ENCODE results near the gene TOR4A.
A peak's percentile ranks its signal among the peaks of the same experiment; 100 is the strongest.

Gene TOR4A

DNA sequence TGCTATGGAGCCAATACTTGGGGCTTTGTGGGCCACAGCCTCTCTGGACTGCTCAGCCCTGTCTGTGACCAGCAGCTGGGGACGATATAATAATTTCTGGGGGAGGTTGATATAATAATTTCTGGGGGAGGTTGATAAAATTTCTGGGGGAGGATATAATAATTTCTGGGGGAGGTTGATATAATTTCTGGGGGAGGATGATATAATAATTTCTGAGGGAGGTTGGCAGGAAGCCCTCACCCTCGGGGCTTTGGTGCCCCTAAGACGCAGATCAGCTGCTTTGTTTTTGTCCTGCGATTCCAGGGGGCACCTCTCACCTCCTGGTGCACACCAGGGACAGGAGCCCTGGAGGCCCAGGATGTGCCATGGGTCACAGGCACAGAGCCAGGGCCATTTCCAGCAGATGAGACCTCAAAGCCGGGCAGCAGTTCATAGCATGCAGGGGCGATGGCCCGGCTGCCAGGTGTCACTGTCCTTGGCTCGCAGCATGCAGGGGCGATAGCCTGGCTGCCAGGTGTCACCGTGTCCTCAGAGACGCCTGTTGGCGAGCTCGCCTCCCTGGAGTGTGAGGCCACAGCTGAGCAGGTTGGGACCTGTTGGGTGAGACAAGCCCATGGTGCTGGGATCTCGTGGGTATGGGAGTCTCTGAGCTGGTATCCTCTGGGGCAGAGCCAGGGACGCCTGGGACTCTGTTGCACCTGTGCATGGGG is 3.8 kb upstream of the TOR4A start:
- DNase-seq: no peak

DNA sequence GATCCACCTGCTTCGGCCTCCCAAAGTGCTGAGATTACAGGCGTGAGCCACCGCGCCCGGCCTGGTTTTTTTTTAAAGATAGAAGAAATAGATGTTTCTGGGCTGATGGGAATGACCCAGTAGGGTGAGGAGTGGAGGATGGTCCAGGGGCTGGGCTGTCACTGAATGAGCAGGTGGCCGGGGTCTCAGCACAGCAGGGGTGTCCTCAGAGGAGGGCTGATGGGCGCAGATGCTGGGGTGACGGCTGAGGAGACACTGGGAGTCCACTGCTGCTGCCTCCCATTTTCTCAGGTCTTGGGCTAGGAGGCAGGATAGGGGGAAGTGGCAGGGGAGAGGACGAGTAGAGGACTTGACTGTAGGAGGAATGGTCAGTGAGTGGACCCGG is 2.3 kb upstream of the TOR4A start:
- DNase-seq: no peak

DNA sequence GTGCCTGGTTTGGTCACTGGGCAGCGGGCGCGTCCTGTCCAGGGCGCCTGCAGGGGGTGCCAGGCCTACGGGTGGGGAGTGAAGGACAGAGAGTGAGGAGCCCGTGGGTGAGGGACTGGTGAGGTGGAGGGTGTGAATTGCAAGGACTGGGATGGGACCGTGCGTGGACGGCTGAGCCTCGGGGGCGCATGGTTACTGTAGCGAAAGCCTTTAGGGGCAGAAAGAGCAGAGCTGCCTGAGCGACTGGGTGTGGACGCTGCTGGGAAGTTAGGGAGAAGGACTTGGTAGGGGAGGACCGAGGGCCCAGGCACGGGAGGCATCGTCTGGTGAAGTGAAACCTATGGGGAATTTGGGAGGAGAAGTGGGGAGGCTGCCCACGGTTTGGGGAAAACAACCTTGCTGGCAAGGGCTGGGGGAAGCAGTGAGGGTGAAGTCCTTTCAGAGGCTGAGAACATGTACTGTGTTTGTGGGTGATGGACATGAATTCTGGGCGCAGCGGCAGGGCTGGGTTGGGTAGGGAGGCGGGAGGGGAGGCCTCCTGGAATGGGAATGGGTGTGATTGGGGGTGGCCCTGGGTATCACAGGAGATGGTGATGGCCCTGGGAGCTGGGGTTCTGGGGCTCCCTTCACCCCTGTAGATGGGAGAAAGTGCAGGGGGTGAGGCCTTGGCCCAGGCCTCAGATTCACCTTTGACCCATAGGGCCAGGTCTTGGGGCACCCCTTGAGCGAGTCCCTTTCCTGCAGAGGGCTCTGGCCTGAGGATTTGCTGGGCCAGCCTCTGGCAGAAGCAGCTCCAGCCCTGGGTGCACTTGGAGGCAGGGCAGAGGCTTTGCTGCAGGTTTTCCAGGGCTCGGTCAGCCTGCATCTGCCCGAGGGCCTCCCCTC is 1.7 kb upstream of the TOR4A start:
- no peak for DNase-seq

DNA sequence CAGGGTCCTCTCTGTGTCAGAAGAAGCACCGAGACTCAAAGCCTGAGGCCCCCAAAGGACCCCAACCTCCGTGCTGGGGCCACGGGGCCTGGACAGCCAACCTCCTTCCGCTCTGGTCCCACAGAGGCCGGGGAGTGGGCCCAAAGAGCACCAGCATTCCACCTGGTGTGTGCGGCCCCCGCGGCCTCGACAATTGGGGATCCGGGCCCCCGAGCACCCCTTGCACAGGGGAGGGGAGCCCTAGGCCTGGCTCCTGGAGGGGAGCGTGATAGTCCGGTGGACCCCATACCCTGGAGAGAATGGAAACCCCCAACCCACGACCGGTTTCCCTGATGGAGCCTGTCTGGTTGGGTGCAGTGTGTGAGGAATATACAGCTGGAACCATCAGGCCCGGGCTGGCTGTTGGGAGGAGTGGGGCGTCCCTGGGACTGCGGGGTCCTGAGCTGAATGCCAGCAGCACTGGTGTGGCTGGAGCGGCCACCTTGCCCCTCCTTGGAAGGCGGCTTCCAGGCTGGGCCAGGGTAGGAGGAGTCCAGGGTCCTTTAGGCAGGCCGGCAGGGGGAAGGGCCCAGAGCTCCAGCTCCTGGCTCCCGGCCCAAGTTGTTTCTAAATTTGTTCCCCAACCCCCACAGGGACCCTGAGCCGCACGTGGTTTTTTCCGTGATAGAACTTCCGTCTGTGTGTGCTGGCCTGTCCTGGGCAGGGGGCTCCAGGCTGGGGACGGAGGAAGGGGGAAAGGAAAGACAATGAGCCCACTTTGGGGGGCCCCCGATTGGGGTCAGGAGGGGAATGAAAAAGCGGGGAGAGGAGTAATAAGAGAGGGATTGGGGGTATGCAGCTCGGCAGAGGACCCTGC is 825 bp upstream of the TOR4A start:
- no peak for DNase-seq

DNA sequence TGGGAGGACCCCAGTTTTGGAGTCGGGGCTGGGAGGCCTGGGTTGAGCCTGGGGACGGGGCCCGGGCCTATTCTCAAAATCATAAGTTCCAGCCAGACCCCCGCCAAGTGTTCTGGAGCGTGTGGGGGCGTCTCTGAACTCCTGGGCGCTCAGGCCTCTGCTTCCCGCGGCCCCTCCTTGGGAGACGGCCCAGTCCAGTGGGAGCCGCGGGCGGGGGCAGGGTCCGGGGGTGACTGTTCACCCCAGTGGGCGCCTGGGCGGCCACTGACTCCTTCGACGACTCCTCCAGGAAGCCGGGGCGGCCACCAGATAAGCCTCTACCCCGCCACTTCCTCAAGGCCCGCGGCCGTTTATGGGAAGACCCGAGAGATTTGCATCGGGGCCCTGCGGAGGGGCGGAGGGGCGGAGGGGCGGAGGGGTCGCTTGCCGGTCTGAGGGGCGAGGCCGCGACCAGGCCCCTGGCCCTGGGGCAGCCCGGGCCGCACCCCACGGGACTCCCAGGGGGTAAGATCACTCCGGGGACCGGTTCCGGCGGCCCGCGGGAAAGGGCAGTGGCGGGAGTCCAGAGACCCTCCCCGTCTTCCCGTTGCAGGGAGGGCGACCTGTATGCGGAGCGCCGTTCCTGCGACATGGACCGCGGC is 655 bp downstream of the TOR4A start:
- no peak for DNase-seq

DNA sequence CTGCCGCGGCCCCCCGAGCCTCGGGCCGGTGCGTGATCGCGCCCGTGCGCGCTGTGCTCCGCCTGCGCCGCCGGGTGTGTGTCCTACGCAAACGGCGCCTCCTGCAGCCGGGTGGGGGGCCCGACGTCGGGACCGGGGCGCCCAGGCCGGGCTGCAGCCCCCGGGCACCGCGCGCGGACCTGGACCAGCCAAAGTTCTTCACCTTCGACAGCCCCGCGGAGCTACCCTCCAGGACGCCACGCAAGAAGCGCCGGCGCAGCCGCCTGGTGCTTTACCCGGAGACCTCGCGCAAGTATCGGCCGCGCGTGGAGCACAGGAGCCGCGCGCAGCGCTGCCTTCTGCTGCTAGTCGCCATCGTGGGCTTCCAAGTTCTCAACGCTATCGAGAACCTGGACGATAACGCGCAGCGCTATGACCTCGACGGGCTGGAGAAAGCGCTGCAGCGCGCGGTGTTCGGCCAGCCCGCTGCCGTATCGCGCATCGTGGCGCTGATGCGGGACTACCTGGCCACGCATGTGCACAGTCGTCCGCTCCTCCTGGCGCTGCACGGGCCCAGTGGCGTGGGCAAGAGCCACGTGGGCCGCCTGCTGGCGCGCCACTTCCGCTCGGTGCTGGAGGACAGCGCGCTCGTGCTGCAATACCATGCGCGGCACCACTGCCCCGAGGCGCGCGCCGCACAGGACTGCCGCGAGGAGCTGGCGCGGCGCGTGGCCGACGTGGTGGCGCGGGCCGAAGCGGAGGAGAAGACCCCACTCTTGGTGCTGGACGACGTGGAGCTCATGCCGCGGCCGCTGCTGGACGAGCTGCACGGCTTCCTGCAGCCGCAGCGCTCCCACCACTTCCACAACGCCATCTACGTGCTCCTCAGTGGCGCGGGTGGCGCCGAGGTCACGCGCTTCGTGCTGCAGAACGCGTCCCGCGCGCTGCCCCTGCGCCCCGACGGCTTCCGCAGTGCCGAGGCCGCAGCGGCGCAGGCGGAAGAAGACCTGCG is 1.5 kb downstream of the TOR4A start:
- DNase-seq: no peak

DNA sequence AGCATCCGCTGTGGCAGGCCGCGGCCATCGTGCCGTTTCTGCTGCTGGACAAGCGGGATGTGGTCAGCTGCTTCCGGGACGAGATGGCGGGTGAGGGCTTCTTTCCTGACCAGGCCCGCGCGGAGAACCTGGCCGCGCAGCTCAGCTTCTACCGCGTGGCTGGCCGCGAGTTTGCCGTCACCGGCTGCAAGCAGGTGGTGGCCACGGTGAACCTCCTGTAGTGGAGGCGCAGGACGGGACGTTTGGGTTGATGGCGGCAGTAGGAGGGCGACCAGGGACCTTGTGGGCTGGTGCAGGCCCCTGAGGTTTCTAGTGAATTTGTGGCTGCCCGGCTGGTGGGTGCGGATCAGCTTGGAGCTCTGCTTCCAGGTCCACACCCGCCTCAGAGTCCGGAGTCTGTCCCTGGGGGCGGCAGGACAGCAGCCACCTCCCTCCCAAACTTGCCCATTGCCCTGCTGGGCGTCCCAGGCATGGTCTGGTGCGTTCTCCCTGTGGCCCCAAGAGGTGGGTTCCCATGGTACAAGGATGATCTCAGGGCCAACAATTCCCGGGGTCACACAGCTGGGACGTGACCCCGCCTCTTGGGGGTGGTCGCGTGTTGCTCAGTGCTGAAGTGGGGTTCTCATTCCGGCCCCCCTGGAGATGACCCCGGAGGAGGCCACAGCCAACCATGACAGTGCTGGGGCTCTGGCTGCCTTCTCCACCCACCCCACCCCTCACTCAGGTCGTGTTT is 2.4 kb downstream of the TOR4A start:
- DNase-seq: no peak

DNA sequence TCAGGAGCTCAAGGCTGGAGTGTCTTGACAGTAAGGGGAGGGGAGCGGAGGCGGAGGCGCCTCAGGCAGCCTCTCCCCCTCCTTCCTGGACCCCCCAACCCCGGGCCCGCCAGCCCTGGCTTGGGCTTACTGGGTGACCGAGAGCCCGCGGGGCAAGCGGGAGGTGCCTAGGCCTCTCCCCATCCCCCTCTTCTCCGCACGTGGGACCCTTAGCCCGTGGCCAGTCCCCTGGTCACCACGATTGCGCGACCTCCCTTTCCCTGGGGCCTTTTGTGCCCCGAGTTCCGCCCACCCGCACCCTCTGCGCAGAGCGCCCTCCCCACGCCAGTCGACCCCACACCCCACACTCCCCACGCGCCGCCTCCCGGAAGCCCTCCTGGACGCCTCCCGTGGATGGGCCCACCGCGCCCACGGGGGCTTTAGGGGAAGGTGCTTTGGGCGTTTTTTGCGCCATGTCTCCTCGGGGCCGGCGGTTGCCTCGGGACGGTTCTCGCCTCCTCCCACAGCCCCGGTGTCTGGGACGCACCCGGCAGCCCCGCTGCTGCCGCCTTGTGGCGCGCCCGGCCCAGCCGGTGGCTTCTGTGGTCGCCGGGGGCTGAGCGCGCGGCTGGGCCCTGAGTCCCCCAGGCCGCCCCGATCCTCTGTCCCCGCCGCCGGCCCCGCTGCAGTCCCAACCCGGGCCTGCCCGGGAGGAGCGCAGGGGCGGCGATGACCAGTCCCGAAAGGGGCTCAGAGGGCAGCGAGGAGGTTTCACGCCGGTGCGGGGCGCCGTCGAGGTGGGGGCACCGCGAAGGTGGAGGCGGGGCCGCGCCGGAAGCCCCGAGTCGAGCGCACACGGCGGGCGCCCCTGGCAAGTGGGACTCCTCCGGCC is 3.2 kb downstream of the TOR4A start:
- DNase-seq: no peak

DNA sequence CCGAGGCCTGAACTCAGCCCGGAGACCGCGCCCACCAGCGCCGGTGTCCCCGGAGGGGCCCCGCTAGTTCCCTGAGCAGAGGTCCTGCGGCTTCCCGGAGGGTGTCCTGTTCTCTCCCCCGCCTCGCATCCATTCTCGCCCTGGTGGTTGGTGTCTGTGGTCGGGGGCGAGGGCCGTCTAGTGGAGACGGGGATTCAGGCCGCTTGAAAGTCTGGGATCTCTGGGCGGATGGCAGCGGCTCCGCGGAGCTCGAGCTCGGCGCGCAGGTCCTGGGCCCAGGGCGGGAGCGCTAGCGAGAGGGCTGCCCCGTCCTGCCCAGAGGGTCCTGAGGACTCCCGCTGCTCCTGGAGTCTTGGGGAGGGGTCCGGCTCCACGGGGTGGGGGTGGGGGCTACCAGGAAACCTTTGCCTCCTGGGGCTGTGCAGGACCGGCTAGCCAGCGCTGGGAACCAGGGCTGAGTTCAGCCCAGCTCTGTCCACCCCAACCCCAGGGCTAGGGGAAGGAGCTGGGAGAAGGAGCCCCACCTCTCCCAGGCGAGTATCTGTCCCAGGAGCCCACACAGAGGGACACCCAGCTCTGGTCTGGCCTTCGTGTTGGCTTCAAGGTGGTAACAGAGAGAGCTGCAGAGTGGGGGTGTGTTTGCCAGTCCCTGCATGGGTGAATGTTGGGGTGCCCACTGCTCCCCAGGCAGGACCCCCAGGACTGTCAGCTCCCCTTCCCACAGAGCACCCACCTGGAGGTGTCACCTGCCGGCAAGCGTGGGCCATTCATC is 4.0 kb downstream of the TOR4A start:
- no peak for DNase-seq

DNA sequence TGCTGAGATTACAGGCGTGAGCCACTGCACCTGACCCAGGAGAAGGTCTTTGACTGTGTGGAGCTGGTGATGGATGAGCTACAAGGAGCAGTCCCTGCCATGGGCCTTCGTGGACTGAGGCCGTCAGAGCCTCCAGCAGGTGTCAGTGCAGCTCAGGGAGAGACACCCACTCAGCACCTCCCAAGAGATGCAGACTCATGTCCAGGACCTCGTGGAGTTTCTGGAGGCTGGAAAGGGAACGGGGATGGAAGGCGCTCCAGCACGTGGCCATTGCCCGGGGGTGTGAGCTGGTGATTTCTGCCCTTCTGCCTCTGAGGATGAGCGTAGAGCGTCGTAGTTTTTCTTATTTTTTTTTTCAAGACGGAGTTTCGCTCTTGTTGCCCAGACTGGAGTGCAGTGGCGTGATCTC is 9.5 kb downstream of the TOR4A start:
- DNase-seq: peak; percentile 49

DNA sequence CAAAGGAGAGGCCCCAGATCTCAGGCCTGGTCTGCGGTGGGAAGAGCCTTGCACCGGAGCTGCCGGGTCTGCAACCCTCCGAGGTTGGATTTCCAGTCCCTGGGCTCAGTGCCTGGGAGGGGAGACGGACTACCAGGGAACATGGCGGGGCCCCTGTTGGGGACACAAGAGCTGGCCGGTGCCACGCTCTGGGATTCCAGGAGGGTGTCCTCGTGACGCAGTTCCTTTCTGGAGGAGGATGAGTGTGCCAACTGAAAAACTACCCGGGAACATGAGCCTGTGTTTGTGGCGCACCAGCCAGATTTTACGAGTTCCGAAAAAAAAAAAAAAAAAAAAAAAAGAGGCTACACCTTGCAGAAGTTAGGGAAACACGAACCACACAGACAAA is 15.6 kb downstream of the TOR4A start:
- no peak for DNase-seq

DNA sequence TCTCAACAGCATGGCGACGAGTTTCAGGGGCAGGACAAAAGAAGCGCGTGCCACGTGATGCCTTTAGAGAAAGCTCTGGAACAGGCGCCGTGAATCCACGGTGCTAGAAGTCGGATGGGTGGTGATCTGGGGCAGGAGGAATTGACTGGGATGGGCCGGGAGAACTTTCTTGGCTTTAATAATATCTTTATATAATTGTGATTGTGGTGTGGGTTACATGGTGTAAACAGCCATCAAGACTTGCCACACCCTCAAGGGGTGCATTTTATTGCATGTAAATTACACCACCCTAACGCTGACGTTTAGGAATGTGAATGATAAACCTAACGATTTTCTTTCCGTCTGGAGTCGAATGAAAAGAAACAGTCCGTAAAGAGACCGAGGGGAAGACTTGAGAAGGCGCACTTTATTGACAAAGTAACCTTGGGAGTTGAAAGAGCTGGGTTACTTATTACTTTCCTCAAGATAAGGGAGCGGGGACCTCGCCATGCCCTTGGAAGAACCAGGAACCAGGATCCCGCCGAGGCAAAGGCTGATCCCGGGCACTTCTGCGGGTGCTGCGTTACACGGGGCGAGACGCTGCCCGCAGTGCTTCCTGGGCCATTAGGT is 16.1 kb downstream of the TOR4A start:
- no peak for DNase-seq

DNA sequence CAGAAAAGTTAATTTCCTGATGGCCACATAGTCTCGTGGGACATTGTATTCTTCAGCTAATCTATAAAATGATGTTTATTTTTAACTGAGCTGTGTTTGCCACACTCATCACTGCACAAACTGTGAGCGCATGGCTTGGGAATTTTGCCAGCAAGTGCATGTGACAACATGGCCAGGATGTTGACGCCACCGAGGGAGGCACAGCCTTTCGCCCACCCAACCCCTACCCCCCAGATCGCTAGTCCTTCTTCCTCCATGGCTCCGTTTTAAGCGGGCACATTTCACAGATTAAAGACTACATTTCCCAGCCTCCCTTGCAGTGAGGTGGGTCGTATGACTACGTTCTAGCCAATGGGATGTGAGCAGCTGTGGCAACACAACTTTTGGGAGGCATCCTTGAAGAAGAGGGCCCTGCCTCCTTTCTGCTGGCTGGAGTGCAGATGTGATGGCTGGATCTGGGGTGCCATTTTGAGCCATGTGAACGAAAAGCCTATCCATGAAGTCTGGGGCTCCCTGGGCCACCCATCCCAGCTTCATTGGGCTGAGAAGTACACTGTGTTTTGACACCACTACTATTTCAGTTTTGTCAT is 16.7 kb downstream of the TOR4A start:
- peak; percentile 55 for DNase-seq

DNA sequence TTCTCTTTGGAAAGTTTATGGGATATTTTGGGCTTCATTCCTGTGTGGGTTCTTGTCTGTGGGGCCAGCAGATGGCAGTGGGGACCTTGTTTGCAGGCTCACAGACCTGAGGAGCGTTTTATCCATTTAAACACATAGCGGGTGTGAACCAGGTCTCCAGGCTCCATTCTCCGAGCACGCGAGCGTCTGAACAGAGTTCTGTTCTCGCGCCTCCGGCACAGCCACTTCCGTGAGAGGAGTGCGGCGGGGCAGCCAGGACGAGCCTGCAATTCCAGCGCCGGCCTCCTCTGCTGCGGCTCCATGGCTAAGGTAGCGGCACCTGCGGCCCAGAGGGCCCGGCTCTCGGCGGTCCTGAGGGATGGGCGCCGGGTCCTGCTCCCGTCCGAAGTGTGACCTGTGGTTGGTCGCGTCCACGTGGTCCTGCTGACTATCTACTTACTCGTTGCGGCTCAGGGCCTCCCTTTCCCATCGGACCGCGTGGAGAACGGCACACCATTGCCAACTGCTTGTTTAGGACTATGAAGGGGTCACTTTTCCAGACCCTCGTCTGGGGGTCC is 17.2 kb downstream of the TOR4A start:
- no peak for DNase-seq

DNA sequence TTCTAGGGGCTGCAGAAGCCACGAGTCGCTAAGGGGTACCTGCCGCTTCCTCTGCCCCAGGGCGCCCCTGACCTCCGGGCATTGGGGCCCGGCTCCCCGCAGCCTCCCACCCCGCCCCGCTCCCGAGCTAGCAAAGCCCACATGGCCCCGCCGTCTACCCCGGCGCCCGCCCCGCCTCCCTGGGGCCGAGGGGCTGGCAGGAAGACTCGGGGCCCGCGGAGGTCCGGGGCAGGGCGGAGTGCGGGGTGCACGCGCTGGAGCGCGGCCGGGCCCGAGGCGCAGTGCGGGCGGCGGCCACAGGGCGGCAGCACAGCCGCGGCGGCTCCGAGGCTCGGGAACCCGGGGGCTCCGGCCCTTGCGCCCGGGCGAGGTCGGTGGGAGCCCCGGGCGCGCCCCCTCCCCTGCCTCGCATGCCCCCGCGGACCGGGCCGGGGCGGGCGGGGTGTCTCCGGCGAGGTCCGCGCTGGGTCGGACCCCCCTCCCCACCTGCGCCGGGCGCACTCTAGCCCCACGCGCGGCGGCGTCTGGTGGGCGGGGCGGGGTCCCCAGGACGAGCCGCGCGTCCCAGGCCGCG is 17.8 kb downstream of the TOR4A start:
- DNase-seq: peak; percentile 73

DNA sequence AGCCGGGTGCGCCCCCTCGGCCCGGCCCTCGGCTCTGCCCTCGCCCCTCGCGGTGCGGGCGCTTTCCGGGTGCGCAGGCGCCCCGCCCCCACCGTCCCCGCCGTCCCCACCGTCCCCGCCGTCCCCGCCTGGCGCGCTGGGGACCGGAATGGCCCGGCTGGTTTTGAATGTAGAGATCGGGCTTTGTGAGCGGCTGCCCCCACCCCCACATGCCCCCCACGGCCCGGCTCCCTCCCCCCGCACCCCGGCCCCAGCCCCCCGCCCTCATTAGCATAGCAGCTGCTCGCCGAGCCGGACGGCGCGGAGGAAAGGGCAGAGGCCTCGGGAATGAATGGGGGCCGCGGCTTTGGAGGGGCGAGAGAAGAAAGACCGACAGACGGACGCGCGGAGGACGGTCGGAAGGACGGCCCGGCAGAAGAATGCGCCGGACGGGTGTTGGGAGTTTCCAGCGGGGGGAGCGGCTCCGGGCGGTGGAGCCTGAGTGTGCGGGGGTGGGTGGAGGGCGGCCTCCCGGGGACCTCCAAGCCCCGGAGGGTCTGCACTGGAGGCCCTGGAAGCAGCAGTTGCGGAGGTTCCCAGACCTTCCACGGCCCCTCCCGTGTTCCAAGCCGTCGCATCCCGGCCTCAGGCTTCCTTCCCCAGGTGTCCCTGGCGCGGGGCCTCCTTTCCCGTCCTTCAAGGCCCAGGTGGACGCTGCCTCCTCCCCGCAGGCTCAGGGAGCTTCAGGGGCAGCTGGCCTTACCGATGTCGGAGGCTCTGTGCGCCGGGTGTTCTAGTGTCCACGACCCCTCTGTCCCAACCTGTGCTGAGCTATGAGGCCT is 18.5 kb downstream of the TOR4A start:
- no peak for DNase-seq

Measured in stimulated activated CD8-positive, alpha-beta memory T cell treated with anti-CD3 and anti-CD28 coated beads, Interleukin-4, amount 100 ng/mL, for 48 hours (primary cell).